ENCODE results near the gene BBS4.

DNA sequence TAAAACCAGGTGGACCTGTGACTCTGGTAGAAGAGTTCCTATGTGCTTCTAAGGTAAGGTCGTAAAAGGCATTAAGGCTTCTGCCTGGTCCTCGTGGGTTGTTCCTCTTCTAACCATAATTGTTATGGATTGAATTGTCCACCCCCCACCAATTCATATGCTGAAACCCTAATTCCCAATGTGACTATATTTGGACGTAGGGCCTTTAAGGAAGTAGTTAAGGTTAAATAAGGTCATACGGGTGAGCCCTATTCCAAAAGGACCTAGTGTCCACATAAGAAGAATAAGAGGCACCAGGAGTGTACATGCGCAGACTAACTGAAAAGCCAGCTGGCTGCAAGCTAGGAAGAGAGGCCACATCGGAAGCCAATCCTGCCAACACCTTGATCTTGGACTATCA is 95.6 kb downstream of the BBS4 start:
- TF ChIP-seq LEF1 (IDR thresholded peaks at IDR 0.05; ENCODE audit: borderline replicate concordance) (no peak), FOXA1 (IDR thresholded peaks at IDR 0.05) (no peak), FOXM1 (IDR thresholded peaks at IDR 0.05; ENCODE audit: borderline replicate concordance) (no peak), FOXK2 (IDR thresholded peaks at IDR 0.05) (no peak), HDGF (IDR thresholded peaks at IDR 0.05; ENCODE audit: borderline replicate concordance) (no peak), SUZ12 (IDR thresholded peaks at IDR 0.05) (no peak), L3MBTL2 (conservative IDR thresholded peaks at IDR 0.05) (no peak), ELF4 (IDR thresholded peaks at IDR 0.05) (no peak)
- TF ChIP-seq, protein P1, sequence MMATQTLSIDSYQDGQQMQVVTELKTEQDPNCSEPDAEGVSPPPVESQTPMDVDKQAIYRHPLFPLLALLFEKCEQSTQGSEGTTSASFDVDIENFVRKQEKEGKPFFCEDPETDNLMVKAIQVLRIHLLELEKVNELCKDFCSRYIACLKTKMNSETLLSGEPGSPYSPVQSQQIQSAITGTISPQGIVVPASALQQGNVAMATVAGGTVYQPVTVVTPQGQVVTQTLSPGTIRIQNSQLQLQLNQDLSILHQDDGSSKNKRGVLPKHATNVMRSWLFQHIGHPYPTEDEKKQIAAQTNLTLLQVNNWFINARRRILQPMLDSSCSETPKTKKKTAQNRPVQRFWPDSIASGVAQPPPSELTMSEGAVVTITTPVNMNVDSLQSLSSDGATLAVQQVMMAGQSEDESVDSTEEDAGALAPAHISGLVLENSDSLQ (IDR thresholded peaks at IDR 0.05): no peak
